HCT116 (cell line): ENCODE data around the gene PTPRJ.

ENCODE experiments used
- ELF1 ChIP-seq: IDR thresholded peaks from 2 replicates; pipeline ENCODE4 v1.6.1; 2012; ENCODE audit warnings: low read depth, borderline replicate concordance
- EZH2 ChIP-seq: fragments of 200-600 bp; sonication (generic); IDR thresholded peaks from 2 replicates; pipeline ENCODE4 v1.6.1; 2017; ENCODE audit warnings: antibody characterized with exemption, mixed run types
- EZH2phosphoT487 ChIP-seq: fragments of 200-600 bp; IDR thresholded peaks from 2 replicates; pipeline ENCODE4 v1.6.1; 2018; ENCODE audit warnings: antibody characterized with exemption, borderline replicate concordance
- POLR2A ChIP-seq: IDR thresholded peaks from 2 replicates; pipeline ENCODE4 v1.7.0; 2011; ENCODE audit warnings: borderline replicate concordance; ENCODE audit not compliant: insufficient read depth, insufficient read length; ENCODE audit errors: extremely low read depth
- POLR2AphosphoS5 ChIP-seq: IDR thresholded peaks from 2 replicates; pipeline ENCODE4 v1.6.1; 2011; ENCODE audit warnings: mild to moderate bottlenecking, low read depth, low read length, moderate library complexity
- RAD21 ChIP-seq: IDR thresholded peaks from 2 replicates; pipeline ENCODE4 v1.6.1; 2012; ENCODE audit warnings: low read depth, mild to moderate bottlenecking
- TCF7L2 ChIP-seq: IDR thresholded peaks from 2 replicates; pipeline ENCODE4 v1.7.0; 2011; ENCODE audit warnings: borderline replicate concordance, inconsistent platforms; ENCODE audit not compliant: insufficient read depth, insufficient read length; ENCODE audit errors: extremely low read depth
- YY1 ChIP-seq: IDR thresholded peaks from 2 replicates; pipeline ENCODE4 v1.6.1; 2011; ENCODE audit warnings: low read length, low read depth, moderate library complexity, mild to moderate bottlenecking; ENCODE audit not compliant: insufficient replicate concordance; ENCODE audit errors: extremely low read depth
- ZBTB33 ChIP-seq: IDR thresholded peaks from 2 replicates; pipeline ENCODE4 v1.6.1; 2011; ENCODE audit warnings: mild to moderate bottlenecking, low read length, moderate library complexity; ENCODE audit not compliant: insufficient replicate concordance; ENCODE audit errors: extremely low read depth
- TF ChIP-seq, protein P1 (sequence below), 3 experiments: fragments of 200-600 bp in 1 of 3; sonication (generic) in 1 of 3; IDR thresholded peaks in 2 of 3; conservative IDR thresholded peaks in 1 of 3; 2 replicates each; pipeline ENCODE4 v1.5.1; 2012 to 2017; ENCODE audit warnings: low read depth in 2 of 3, low read length in 2 of 3, antibody characterized with exemption in 1 of 3, borderline replicate concordance in 1 of 3, control low read depth in 1 of 3, mild to moderate bottlenecking in 1 of 3, mixed read lengths in 1 of 3, mixed run types in 1 of 3, moderate library complexity in 1 of 3; ENCODE audit not compliant: insufficient read depth in 1 of 3

DNA sequence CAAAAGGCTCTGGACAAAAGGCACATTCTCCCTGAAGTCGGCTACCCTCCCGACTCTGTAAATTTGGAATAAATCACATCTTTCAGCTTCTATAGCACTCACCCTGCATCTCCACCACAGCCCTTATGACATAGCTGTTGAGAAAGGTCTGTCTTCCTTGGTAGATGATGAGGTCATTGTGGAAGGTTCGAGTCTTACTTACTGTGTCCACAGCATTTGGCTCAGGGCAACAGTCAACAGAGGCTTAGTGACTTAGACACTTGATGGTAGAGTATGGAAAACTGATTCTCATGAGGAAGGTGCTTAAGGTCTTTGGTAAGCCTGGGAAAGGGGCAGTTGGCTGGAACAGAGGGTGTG lies 45.6 kb downstream of the PTPRJ start:
- TF ChIP-seq, protein P1, sequence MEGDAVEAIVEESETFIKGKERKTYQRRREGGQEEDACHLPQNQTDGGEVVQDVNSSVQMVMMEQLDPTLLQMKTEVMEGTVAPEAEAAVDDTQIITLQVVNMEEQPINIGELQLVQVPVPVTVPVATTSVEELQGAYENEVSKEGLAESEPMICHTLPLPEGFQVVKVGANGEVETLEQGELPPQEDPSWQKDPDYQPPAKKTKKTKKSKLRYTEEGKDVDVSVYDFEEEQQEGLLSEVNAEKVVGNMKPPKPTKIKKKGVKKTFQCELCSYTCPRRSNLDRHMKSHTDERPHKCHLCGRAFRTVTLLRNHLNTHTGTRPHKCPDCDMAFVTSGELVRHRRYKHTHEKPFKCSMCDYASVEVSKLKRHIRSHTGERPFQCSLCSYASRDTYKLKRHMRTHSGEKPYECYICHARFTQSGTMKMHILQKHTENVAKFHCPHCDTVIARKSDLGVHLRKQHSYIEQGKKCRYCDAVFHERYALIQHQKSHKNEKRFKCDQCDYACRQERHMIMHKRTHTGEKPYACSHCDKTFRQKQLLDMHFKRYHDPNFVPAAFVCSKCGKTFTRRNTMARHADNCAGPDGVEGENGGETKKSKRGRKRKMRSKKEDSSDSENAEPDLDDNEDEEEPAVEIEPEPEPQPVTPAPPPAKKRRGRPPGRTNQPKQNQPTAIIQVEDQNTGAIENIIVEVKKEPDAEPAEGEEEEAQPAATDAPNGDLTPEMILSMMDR (IDR thresholded peaks at IDR 0.05 in 2 of 3, conservative IDR thresholded peaks at IDR 0.05 in 1 of 3; ENCODE audit: borderline replicate concordance in 1 of 3, insufficient read depth in 1 of 3, low read depth in 2 of 3, low read length in 2 of 3): no peak
- no peak for TF ChIP-seq YY1
- TF ChIP-seq RAD21: no peak
- no peak for TF ChIP-seq EZH2
- TF ChIP-seq POLR2AphosphoS5: no peak
- no peak for TF ChIP-seq ZBTB33
- no peak for TF ChIP-seq ELF1
- no peak for TF ChIP-seq POLR2A
- TF ChIP-seq EZH2phosphoT487: no peak
- TF ChIP-seq TCF7L2: no peak
